Endothelial cell (in vitro differentiated cells): ENCODE data around the gene SOS2. TPM values are rescaled to one million over a fixed set of nuclear protein-coding genes. Genes with fewer than 3 reads are reported as not detected.

ENCODE experiments used
- DNase-seq: peaks from one replicate; pipeline ENCODE4 v3.0.0; 2021; ENCODE audit warnings: low spot score
- H3K27ac Mint-ChIP-seq: one replicate; pipeline ENCODE4 v1.8.0; 2021; ENCODE audit warnings: mixed read lengths, inconsistent platforms; ENCODE audit not compliant: unreplicated experiment
- H3K27me3 Mint-ChIP-seq: one replicate; pipeline ENCODE4 v1.8.0; 2021; ENCODE audit warnings: mild to moderate bottlenecking, moderate library complexity, mixed read lengths, inconsistent platforms; ENCODE audit not compliant: unreplicated experiment
- H3K36me3 Mint-ChIP-seq: one replicate; pipeline ENCODE4 v1.8.0; 2021; ENCODE audit warnings: mild to moderate bottlenecking, low read depth, mixed read lengths, inconsistent platforms; ENCODE audit not compliant: unreplicated experiment
- H3K4me1 Mint-ChIP-seq: one replicate; pipeline ENCODE4 v1.8.0; 2021; ENCODE audit warnings: mild to moderate bottlenecking, mixed read lengths, inconsistent platforms; ENCODE audit not compliant: unreplicated experiment
- H3K4me3 Mint-ChIP-seq: one replicate; pipeline ENCODE4 v1.8.0; 2021; ENCODE audit warnings: mild to moderate bottlenecking, mixed read lengths, inconsistent platforms; ENCODE audit not compliant: unreplicated experiment
- H3K9me3 Mint-ChIP-seq: one replicate; pipeline ENCODE4 v1.8.0; 2021; ENCODE audit warnings: mixed read lengths, inconsistent platforms; ENCODE audit not compliant: unreplicated experiment
- total RNA-seq: library from RNA; stranded (reverse); fragmentation: NEBNext Ultra II Directional; extraction: Animal tissue kit (Norgen Biotek cat#: 25700); gene quantifications from one replicate; pipeline ENCODE4 v1.2.1, GENCODE V29; 2021; ENCODE audit not compliant: unreplicated experiment
- TF ChIP-seq, protein P1 (sequence below): fragments of 200-600 bp; sonication (generic); IDR thresholded peaks from one replicate; pipeline ENCODE4 v1.5.0; 2021; ENCODE audit warnings: antibody characterized with exemption; ENCODE audit not compliant: unreplicated experiment

The SOS2 gene
- total RNA-seq, 1 donor from 2014 or later: 27.9 TPM

DNA sequence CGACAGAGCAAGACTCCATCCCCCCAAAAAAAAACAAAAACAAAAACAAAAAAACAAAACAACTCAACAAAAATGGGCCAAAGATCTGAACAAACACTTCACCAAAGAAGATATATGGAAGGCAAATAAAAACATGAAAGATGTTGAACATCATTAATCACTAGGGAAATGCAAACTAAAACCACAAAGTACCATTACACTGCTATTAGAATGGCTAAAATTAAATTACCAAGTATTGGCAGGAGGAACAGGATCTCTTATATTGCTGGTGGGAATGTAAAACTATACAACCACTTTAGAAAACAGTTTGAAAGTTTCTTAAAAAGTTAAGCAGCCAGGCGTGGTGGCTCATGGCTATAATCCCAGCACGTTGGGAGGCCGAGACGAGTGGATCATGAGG, 12.9 kb downstream of the SOS2 start:
- H3K36me3 Mint-ChIP-seq: no peaks in the 10 kb centered on the region
- H3K4me1 Mint-ChIP-seq: no peaks in the 10 kb centered on the region
- H3K27me3 Mint-ChIP-seq: no peaks in the 10 kb centered on the region
- H3K9me3 Mint-ChIP-seq: no peaks in the 10 kb centered on the region
- DNase-seq: no peak
- H3K4me3 Mint-ChIP-seq: no peak overlapping the region
- TF ChIP-seq, protein P1, sequence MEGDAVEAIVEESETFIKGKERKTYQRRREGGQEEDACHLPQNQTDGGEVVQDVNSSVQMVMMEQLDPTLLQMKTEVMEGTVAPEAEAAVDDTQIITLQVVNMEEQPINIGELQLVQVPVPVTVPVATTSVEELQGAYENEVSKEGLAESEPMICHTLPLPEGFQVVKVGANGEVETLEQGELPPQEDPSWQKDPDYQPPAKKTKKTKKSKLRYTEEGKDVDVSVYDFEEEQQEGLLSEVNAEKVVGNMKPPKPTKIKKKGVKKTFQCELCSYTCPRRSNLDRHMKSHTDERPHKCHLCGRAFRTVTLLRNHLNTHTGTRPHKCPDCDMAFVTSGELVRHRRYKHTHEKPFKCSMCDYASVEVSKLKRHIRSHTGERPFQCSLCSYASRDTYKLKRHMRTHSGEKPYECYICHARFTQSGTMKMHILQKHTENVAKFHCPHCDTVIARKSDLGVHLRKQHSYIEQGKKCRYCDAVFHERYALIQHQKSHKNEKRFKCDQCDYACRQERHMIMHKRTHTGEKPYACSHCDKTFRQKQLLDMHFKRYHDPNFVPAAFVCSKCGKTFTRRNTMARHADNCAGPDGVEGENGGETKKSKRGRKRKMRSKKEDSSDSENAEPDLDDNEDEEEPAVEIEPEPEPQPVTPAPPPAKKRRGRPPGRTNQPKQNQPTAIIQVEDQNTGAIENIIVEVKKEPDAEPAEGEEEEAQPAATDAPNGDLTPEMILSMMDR: no peak
- no peak overlapping the region for H3K27ac Mint-ChIP-seq

DNA sequence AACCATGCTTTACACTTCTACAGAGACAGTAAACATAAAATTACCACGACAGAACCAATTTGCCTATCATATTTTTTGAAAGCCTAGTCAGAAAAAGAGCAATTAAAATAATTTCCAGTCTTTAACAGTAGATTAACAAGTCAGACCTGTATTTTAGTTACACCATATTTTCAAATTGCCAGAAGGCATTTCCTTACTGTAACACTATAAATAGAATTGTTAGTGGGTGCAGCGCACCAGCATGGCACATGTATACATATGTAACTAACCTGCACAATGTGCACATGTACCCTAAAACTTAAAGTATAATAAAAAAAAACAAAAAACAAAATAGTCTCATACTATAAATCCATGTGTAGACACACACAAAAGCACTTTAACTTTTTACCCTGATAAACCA, 16.0 kb downstream of the SOS2 start:
- H3K4me3 Mint-ChIP-seq: no peak overlapping the region
- H3K27me3 Mint-ChIP-seq: peaks cover 1% of the 10 kb centered on the region
- DNase-seq: no peak
- no peaks in the 10 kb centered on the region for H3K36me3 Mint-ChIP-seq
- TF ChIP-seq, protein P1: no peak
- H3K9me3 Mint-ChIP-seq: no peaks in the 10 kb centered on the region
- H3K4me1 Mint-ChIP-seq: no peaks in the 10 kb centered on the region
- H3K27ac Mint-ChIP-seq: no peak overlapping the region

DNA sequence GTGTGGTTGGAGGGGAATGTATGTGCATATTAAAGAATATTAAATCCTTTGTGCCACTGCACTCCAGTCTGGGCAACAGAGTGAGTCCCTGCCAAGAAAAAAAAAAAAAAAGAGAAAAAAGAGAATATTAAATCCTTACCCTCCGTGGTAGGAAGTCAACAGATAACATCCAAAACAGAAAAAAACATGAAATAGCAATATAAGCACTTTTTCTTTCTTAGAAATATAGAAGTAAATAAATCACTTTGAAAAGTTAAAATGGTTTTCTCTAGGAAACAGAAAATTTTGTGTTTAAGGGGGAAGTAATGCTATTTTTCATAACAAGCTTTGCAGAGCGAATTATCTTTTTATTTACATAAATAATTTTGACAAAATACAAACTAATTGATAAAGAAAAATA, 17.6 kb downstream of the SOS2 start:
- H3K4me3 Mint-ChIP-seq: no peak overlapping the region
- no peaks in the 10 kb centered on the region for H3K4me1 Mint-ChIP-seq
- H3K36me3 Mint-ChIP-seq: no peaks in the 10 kb centered on the region
- H3K9me3 Mint-ChIP-seq: no peaks in the 10 kb centered on the region
- peaks cover 1% of the 10 kb centered on the region for H3K27me3 Mint-ChIP-seq
- no peak for DNase-seq
- H3K27ac Mint-ChIP-seq: no peak overlapping the region
- TF ChIP-seq, protein P1: no peak

DNA sequence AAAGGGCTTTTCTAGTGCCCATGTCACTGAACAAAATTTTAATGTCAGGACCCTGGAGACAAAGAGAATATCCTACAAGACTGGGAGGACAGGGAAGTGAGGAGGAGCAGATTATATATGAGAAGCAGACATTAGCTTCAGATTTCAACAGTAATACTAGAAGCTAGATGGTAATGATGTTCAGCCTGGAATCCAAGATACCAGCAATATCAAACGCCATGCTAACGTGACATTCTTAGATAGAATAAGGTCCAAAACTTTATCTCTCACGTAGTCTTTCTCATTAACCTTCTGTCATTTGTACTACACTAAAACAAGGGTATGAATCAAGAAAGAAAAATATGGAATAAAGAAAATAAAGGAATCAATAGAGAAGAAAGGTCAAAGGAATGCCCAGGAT, 18.7 kb downstream of the SOS2 start:
- peaks cover 3% of the 10 kb centered on the region for H3K27me3 Mint-ChIP-seq
- H3K4me3 Mint-ChIP-seq: no peak overlapping the region
- no peaks in the 10 kb centered on the region for H3K36me3 Mint-ChIP-seq
- TF ChIP-seq, protein P1: no peak
- H3K9me3 Mint-ChIP-seq: no peaks in the 10 kb centered on the region
- no peaks in the 10 kb centered on the region for H3K4me1 Mint-ChIP-seq
- no peak overlapping the region for H3K27ac Mint-ChIP-seq
- no peak for DNase-seq

DNA sequence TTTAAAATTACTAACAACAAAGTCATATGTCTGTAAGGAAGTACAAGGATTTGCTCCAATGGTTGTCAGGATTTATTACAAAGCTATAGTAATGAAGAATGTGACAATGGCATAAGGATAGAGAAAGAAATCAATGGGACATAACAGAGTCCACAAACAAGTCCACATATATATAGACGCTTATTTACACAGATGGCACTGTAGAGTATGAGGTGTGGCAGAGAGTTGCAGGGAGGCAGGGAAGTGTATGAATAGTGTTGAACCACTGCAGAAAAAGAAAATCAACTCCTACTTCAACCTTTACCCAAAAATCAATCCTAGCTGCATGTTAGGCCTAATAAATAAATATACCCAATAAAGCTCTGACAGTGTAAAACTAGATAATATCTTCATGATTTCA, 21.3 kb downstream of the SOS2 start:
- no peaks in the 10 kb centered on the region for H3K4me1 Mint-ChIP-seq
- peaks cover 3% of the 10 kb centered on the region for H3K27me3 Mint-ChIP-seq
- H3K27ac Mint-ChIP-seq: no peak overlapping the region
- no peaks in the 10 kb centered on the region for H3K9me3 Mint-ChIP-seq
- no peak overlapping the region for H3K4me3 Mint-ChIP-seq
- no peaks in the 10 kb centered on the region for H3K36me3 Mint-ChIP-seq
- DNase-seq: no peak
- TF ChIP-seq, protein P1: no peak
